ENCODE data around the gene LOXHD1. TPM values are rescaled to one million over a fixed set of nuclear protein-coding genes. Genes with fewer than 3 reads are reported as not detected.

LOXHD1 gene
- total RNA-seq, 2 experiments from 2014 or later, result not detected

DNA sequence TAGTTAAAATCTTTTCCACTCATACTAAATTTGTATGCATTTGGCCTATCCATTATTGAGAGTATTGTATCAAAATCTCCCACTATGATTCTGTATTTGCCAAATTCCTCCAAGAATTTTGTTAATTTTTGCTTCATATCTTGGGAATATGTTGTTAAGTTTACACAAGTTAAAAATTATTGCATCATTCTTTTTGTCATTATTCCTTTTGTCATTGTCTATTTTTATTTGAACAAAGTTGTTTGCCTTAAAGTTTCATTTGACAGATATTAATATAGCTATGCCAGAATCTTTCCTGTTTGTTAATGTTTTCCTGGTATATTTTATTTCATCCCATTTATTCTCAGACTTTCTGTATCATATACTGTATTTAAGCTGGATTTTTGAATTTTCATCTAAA is 41.3 kb downstream of the LOXHD1 start:
- Mint-ChIP-seq H3K4me1 (no peaks in the 10 kb centered on the region), H3K36me3 (ENCODE audit: low read depth) (no peaks in the 10 kb centered on the region), H3K9me3 (no peaks in the 10 kb centered on the region), H3K27ac (no peak overlapping the region), H3K27me3 (peaks cover 20% of the 10 kb centered on the region), H3K4me3 (no peak overlapping the region)
- no peak for DNase-seq
- ChIA-PET POLR2A (no interaction called here), CTCF (no interaction called here)

DNA sequence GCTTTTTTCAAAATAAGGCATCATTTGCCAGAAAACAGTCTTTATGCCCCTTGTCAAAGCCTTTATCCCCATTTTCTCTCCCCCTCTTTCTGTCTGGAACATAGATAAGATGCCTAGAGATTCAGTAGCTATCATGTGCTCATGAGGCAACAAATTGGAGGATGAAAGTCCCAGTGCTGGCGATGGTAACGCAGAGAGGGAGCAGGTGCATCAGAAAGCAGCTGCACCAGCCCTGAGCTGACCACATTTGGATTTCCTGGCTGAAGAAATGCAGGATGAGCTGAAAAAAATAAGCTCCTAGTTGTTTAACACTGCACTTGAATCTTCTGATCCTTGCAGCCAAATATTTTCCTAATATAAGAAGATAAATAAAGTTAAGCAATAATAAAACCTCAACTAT is 48.0 kb downstream of the LOXHD1 start:
- CTCF ChIA-PET, result interaction anchor here (0.6 to 1.2 kb wide), 2 partner anchors 14 to 944 kb away, joined by 3 to 4 read pairs; no protein-coding TSS in a partner anchor
- DNase-seq, result no peak
- POLR2A ChIA-PET, result no interaction called here
- Mint-ChIP-seq H3K36me3 (ENCODE audit: low read depth) (no peaks in the 10 kb centered on the region), H3K27me3 (peaks cover 41% of the 10 kb centered on the region), H3K4me1 (no peaks in the 10 kb centered on the region), H3K9me3 (no peaks in the 10 kb centered on the region), H3K27ac (no peak overlapping the region), H3K4me3 (no peak overlapping the region)

DNA sequence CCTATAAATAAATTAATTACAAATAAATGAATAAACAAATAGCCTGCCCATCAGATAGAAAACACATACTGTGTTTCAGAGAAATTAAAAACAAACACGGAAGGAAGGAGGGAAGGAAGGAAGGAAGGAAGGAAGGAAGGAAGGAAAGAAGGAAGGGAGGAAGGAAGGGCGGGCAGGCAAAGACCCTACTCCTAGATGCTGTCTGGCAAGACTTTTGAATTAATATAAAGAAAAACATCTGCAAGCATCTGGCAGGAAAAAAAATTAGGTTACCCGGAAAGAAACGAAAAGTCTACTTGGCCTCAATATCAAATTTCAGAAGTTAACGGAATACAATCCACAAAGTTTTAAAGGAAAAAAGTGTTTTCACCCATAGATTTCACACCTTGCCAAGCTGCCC is 49.1 kb downstream of the LOXHD1 start:
- POLR2A ChIA-PET, result no interaction called here
- no peaks in the 10 kb centered on the region for H3K36me3 Mint-ChIP-seq (ENCODE audit: low read depth)
- CTCF ChIA-PET, result interaction anchor here (1.2 kb wide), 1 partner anchor 15 kb away, joined by 4 read pairs; no protein-coding TSS in a partner anchor
- DNase-seq, result no peak
- H3K27me3 Mint-ChIP-seq, result peaks cover 42% of the 10 kb centered on the region
- H3K4me3 Mint-ChIP-seq, result no peak overlapping the region
- H3K27ac Mint-ChIP-seq, result no peak overlapping the region
- H3K9me3 Mint-ChIP-seq, result no peaks in the 10 kb centered on the region
- no peaks in the 10 kb centered on the region for H3K4me1 Mint-ChIP-seq

DNA sequence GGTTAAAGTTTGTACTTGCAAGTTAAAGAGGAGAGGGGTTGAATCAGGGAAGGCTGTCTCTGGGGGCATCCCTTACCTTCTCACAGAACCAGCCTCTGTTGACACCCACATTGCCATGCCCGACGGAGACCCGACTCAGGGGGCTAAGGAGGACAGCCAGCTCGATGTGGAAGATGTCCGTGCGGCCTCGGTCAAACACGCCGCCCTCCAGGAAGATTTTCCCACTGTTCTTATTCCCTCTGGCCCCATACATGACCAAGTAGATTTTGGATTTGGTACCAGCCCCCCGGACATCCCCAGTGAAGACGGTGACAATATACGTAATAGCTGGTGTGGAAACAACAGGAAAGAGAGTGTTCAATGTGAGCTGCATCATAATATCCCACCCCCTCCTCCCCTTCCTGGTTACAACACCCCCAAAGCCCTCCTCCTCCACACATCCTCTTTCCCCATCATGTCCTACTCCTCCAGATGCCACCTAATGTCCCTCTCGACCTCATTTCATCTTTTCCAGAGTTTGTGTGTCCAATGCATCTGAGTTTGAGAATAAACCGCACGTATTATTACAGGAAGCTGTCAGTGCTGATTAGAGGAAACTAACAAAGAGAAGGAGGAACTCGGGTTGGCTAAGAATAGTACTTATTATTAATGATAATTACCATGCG is 55.7 kb downstream of the LOXHD1 start:
- no peaks in the 10 kb centered on the region for H3K36me3 Mint-ChIP-seq (ENCODE audit: low read depth)
- ChIA-PET CTCF (interaction anchor here (1.7 kb wide), 1 partner anchor 57 kb away, joined by 5 read pairs; no protein-coding TSS in a partner anchor), POLR2A (no interaction called here)
- no peak overlapping the region for H3K27ac Mint-ChIP-seq
- DNase-seq, result no peak
- no peak overlapping the region for H3K4me3 Mint-ChIP-seq
- peaks cover 20% of the 10 kb centered on the region for H3K27me3 Mint-ChIP-seq
- peaks cover 1% of the 10 kb centered on the region for H3K4me1 Mint-ChIP-seq
- no peaks in the 10 kb centered on the region for H3K9me3 Mint-ChIP-seq

DNA sequence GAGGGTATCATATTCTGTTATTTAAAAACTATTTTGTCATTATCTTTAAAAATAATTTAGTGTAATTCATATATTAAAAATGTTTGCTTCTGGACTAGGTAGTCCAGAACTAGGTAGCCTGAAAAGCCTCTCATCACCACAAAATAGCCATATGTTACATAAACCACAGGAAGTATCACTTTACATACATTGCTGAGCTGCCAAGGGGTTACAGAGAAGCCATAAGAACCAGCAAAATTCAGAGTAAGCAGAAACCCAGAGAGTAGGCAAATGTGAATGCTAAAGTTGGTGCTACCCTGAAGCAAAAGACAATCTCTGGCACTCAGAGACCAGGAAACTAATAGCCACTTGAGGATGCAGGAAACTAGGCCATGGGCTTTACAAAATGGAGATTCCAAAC is 60.9 kb downstream of the LOXHD1 start:
- peaks cover 3% of the 10 kb centered on the region for H3K4me1 Mint-ChIP-seq
- ChIA-PET POLR2A (no interaction called here), CTCF (no interaction called here)
- no peak for DNase-seq
- no peaks in the 10 kb centered on the region for H3K9me3 Mint-ChIP-seq
- peaks cover 37% of the 10 kb centered on the region for H3K27me3 Mint-ChIP-seq
- H3K4me3 Mint-ChIP-seq, result no peak overlapping the region
- no peaks in the 10 kb centered on the region for H3K36me3 Mint-ChIP-seq (ENCODE audit: low read depth)
- no peak overlapping the region for H3K27ac Mint-ChIP-seq

DNA sequence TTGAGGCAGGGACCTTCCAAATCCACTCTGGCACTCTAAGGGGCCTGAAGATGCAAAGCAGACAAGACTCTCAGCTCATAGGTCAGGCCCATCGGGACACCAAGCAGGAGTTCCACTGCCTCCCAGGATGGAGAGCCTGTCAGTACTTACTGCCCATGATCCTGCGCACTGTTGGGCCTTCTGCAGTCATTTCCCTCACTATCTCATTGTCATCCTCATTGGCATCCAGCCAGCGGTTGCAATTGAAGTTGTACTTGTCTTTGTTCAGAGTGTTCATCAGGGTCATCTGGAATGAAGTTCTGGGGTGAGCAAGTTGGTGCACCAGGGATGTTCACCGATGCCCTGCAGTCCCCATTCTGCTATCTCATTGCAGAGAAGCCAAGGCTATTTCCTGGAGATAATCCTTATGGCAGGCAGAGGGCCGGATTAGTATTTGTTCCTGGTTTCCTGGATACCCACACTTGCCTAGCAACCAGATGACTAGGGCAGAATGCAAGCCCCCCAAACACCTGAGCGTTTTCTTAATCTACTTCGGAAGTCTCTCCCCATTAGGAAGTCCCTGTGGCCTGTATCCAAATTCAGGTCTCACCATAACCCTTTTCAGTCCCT is 65.1 kb downstream of the LOXHD1 start:
- CTCF ChIA-PET, result no interaction called here
- POLR2A ChIA-PET, result no interaction called here
- Mint-ChIP-seq H3K4me3 (no peak overlapping the region), H3K9me3 (no peaks in the 10 kb centered on the region), H3K4me1 (peaks cover 3% of the 10 kb centered on the region), H3K36me3 (ENCODE audit: low read depth) (no peaks in the 10 kb centered on the region), H3K27ac (no peak overlapping the region), H3K27me3 (peaks cover 37% of the 10 kb centered on the region)
- DNase-seq, result no peak

DNA sequence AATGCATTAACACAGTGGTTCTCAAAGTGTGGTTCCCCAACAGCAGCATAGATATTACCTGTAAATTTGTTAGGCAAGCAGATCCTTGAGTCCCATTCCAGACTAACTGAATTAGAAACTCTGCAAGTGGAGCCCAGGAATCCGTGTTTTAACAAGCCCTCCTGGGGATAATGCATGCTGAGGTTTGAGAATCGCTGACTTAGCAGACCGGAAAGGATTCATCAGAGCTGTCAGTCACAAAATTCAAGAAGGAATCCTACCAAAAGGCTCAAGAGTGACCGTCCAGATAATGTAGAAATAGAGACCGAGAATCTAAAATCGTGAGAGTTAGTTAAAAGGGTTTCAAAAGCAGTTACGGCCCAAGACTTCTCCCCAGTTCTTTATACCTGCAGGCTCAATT is 66.9 kb downstream of the LOXHD1 start:
- POLR2A ChIA-PET, result no interaction called here
- DNase-seq, result no peak
- no peak overlapping the region for H3K4me3 Mint-ChIP-seq
- no peaks in the 10 kb centered on the region for H3K9me3 Mint-ChIP-seq
- peaks cover 30% of the 10 kb centered on the region for H3K27me3 Mint-ChIP-seq
- H3K4me1 Mint-ChIP-seq, result no peaks in the 10 kb centered on the region
- H3K36me3 Mint-ChIP-seq (ENCODE audit: low read depth), result no peaks in the 10 kb centered on the region
- no peak overlapping the region for H3K27ac Mint-ChIP-seq
- CTCF ChIA-PET, result no interaction called here

DNA sequence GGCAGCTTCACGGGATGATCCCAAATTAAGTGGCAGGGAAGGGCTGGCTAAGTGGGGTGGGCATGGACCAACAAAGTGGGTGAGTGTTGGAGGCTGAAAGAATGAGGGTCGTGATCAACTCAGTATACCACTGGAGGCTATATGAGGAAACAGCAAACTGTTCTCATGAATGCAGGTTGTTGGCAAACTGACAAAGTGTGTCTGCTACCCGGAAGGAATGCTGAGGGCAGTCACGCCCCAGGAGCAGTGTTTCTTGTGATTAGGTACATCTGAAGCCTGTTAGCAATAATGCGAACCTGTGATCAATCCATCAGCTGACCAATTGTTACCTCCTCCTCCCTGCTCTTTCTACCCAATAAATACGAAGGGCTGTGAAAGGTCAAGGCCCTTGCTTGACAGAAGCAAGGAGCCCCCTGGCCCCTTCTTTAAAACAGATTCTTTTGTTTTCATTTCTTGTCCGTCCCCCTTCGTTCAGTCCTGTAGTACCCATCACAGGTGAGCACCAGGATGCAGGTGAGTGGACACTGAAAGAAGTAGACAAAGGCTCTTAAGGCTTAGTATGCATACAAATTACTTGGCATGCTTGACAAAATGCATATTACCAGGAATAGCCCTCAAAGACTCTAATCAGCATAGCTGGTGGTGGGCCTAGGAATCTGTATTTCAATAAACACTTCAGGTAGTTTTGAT is 67.9 kb downstream of the LOXHD1 start:
- ChIA-PET CTCF (no interaction called here), POLR2A (interaction anchor here (1.3 kb wide), 1 partner anchor 79 kb away, joined by 3 read pairs; no protein-coding TSS in a partner anchor)
- Mint-ChIP-seq H3K9me3 (no peaks in the 10 kb centered on the region), H3K27me3 (peaks cover 25% of the 10 kb centered on the region), H3K4me1 (no peaks in the 10 kb centered on the region), H3K4me3 (no peak overlapping the region), H3K27ac (no peak overlapping the region), H3K36me3 (ENCODE audit: low read depth) (no peaks in the 10 kb centered on the region)
- DNase-seq, result no peak

DNA sequence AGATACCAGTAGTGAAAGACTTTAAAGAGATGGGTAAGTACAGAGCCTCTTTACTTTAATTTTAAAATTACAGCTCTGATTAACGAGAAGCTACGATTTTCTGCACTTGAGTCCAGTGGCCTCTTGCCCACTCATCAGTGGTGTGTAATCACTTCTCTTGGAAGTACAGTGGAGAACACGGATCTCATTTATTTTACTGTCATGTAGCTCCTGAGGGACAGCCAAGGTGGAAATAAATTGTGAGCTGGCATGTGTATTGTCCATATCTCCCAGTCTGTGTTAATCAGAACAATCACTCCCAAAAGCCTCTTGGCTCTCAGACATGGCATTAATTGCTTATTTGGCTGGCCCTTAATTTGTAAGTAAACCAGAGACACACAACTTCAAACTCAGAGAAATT is 69.4 kb downstream of the LOXHD1 start:
- ChIA-PET POLR2A (interaction anchor here (0.8 to 1.3 kb wide), 2 partner anchors 11 to 81 kb away, joined by 3 read pairs; no protein-coding TSS in a partner anchor), CTCF (no interaction called here)
- no peaks in the 10 kb centered on the region for H3K4me1 Mint-ChIP-seq
- peaks cover 32% of the 10 kb centered on the region for H3K27me3 Mint-ChIP-seq
- no peaks in the 10 kb centered on the region for H3K9me3 Mint-ChIP-seq
- no peaks in the 10 kb centered on the region for H3K36me3 Mint-ChIP-seq (ENCODE audit: low read depth)
- H3K4me3 Mint-ChIP-seq, result no peak overlapping the region
- no peak for DNase-seq
- no peak overlapping the region for H3K27ac Mint-ChIP-seq

DNA sequence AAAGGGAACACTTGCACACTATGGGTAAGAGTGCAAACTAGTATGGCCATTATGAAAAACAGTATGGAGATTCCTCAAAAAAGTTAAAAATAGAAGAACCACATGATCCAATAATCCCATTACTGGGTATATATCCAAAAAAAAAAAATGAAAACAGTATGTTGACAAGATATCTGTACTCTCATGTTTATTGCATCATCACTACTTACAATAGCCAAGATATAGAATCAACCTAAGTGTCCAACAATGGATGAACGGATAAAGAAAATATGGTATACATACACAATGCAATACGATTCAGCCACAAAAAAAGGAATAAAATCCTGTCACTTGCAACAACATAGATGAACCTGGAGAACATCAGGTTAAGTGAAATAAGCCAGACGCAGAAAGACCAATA is 73.3 kb downstream of the LOXHD1 start:
- Mint-ChIP-seq H3K4me3 (no peak overlapping the region), H3K9me3 (peaks cover 19% of the 10 kb centered on the region), H3K27ac (no peak overlapping the region), H3K36me3 (ENCODE audit: low read depth) (peaks cover 3% of the 10 kb centered on the region), H3K4me1 (no peaks in the 10 kb centered on the region), H3K27me3 (peaks cover 30% of the 10 kb centered on the region)
- CTCF ChIA-PET, result no interaction called here
- POLR2A ChIA-PET, result no interaction called here
- no peak for DNase-seq

DNA sequence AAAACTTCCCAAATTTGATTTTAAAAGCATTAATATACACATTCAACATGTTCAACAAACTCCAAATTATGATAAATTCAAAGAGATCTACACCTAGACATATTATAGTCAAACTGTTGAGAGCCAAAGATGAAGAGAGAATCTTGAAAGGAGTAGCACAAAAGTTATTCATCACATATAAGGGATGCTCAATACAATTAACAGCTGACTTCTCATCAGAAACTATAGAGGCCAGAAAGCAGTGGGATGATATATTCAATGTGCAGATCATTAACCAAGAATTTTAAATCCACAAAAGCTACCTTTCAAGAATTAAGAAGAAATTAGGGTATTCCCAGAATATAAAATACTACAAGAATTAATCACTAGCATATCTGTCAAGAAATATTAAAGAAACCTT is 75.4 kb downstream of the LOXHD1 start:
- Mint-ChIP-seq H3K4me1 (no peaks in the 10 kb centered on the region), H3K36me3 (ENCODE audit: low read depth) (peaks cover 3% of the 10 kb centered on the region), H3K27ac (no peak overlapping the region), H3K27me3 (peaks cover 26% of the 10 kb centered on the region), H3K9me3 (peaks cover 19% of the 10 kb centered on the region), H3K4me3 (no peak overlapping the region)
- ChIA-PET CTCF (no interaction called here), POLR2A (no interaction called here)
- no peak for DNase-seq

DNA sequence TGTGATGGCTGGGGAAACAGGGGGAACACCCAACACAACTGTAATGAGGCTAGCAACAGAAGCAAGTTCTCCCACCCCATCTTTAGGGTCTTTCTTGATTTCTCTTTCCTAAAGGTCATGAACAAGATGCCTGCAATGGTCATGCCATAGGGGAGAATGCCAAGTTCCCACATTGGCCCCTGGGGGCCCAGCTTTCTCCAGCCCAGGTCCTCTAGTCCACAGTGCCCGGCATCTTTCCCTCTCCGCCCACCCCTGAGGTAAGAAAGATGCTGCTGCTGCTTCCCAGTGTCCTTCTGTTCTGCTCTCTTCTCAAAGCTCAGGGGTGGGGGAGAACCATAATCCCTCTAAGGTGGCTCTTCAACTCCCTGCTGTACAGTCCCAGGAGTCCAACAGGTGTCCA is 78.0 kb downstream of the LOXHD1 start:
- POLR2A ChIA-PET, result no interaction called here
- Mint-ChIP-seq H3K4me1 (no peaks in the 10 kb centered on the region), H3K9me3 (peaks cover 19% of the 10 kb centered on the region), H3K27ac (no peak overlapping the region), H3K36me3 (ENCODE audit: low read depth) (peaks cover 3% of the 10 kb centered on the region), H3K4me3 (no peak overlapping the region), H3K27me3 (peaks cover 22% of the 10 kb centered on the region)
- CTCF ChIA-PET, result no interaction called here
- no peak for DNase-seq

DNA sequence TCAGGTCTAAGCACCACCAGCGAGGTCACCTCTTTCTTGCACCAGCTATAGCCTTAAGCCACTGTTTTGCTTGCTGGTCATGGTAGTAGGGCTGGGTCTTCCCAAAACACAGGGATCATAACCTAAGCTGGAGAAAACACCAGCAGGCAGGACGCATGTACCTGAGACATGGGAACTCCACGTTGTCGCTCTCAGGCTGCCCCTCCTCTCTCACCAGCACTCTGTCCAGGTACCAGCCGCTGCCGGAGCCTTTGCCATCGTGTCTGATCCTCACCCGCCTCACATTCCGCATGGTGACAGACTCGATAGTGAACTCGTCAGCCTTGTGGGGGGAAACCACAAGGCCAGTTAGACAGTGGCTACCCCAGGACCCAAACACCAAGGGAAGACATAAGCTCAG is 79.5 kb downstream of the LOXHD1 start:
- CTCF ChIA-PET, result no interaction called here

More for the DNA sequence above, 79.5 kb downstream of the LOXHD1 start:
- POLR2A ChIA-PET, result interaction anchor here (1.4 kb wide), 1 partner anchor 10 kb away, joined by 3 read pairs; no protein-coding TSS in a partner anchor
- no peak overlapping the region for H3K27ac Mint-ChIP-seq
- no peak for DNase-seq
- peaks cover 3% of the 10 kb centered on the region for H3K36me3 Mint-ChIP-seq (ENCODE audit: low read depth)
- H3K4me1 Mint-ChIP-seq, result no peaks in the 10 kb centered on the region
- H3K9me3 Mint-ChIP-seq, result peaks cover 19% of the 10 kb centered on the region
- peaks cover 10% of the 10 kb centered on the region for H3K27me3 Mint-ChIP-seq
- H3K4me3 Mint-ChIP-seq, result no peak overlapping the region
